ENCODE measurements around the gene HIPK4. TPM values are rescaled to one million over a fixed set of nuclear protein-coding genes. Genes with fewer than 3 reads are reported as not detected.

HIPK4 gene
- total RNA-seq, 1 experiment from 2014 or later, result not detected

DNA sequence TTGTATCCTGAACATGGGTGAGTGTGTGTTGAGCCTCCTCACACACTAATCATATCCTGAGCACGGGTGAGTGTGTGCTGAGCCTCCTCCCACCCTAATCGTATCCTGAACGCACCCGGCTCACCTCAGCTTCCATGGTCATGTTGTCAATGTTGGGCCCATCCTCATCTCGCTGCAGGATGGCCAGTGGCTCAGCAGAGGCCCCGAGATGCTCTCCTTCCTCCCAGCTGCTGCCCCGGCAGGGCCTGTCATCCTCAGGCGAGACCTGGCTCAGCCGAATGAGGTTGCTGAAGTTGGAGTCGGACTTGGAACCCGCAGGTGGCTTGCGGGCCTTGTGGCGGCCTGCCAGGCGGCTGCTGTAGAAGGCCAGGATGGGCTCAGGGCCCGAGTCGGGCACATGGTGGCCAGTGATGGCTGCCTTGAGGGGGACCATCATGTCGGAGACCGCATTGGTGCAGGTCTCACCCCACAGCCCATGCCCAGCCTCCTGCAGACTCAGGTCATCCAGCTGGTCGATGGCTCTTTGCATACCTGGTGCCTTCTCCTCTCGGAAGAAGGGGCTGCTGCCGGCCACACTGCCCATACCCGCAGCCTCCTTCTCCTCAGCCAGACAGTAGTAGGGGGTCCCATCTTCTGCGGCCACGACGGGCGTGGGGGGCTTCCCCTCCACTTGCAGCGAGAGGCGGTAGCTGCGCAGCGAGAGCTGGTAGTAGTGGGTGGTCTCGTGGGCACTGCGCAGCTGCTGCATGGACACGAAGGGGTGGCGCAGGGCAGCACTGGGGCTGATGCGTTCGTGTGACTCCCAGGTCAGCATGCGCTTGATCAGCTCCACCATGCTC is 9.6 kb downstream of the HIPK4 start:
- H3K9me3 Mint-ChIP-seq (ENCODE audit: unreplicated experiment), result no peaks in the 10 kb centered on the region
- BruUV-seq (replicated peaks), result no TSS peak
- H3K27me3 ChIP-seq (replicated peaks; ENCODE audit: control insufficient read depth, insufficient read depth, low read length), result no peaks in the 10 kb centered on the region
- DNase-seq, result no peak
- H3K27me3 Mint-ChIP-seq (ENCODE audit: insufficient read depth, unreplicated experiment), result no peaks in the 10 kb centered on the region
- H3K4me1 ChIP-seq, result no peaks in the 10 kb centered on the region
- H3K4me3 Mint-ChIP-seq (ENCODE audit: unreplicated experiment), result no peak overlapping the region
- H3K27ac Mint-ChIP-seq (ENCODE audit: unreplicated experiment), result no peak overlapping the region
- TF ChIP-seq CTCF (IDR thresholded peaks at IDR 0.05; ENCODE audit: insufficient read depth in 1 of 2, low read depth in 1 of 2, low read length in 1 of 2, severe bottlenecking in 1 of 2, unreplicated experiment in 1 of 2), result no peak
- POLR2A ChIA-PET, result no interaction called here
- no peak overlapping the region for H3K4me3 ChIP-seq (ENCODE audit: low read depth, low read length)
- H3K36me3 ChIP-seq (ENCODE audit: control insufficient read depth, insufficient read depth, low read length), result no peaks in the 10 kb centered on the region
- CTCF ChIA-PET, result interaction anchor here (0.6 to 1.7 kb wide), 3 partner anchors 26 to 75 kb away, joined by 3 to 8 read pairs (median 7); partner anchors contain the start of genes C19orf47 and PLD3
- no peaks in the 10 kb centered on the region for H3K9me3 ChIP-seq
- H3K36me3 Mint-ChIP-seq (ENCODE audit: insufficient read depth, unreplicated experiment), result no peaks in the 10 kb centered on the region
- peaks cover 6% of the 10 kb centered on the region for H3K4me1 Mint-ChIP-seq (ENCODE audit: low read depth, unreplicated experiment)
- intact Hi-C loops (cut with micrococcal nuclease; ENCODE audit: unreplicated experiment), result no loop called here

GRCh38 chr19:40379446-40380198 is 10.4 kb downstream of the HIPK4 start:
- Mint-ChIP-seq H3K4me3 (ENCODE audit: unreplicated experiment) (no peak overlapping the region), H3K4me1 (ENCODE audit: low read depth, unreplicated experiment) (no peaks in the 10 kb centered on the region), H3K27ac (ENCODE audit: unreplicated experiment) (no peak overlapping the region), H3K27me3 (ENCODE audit: insufficient read depth, unreplicated experiment) (no peaks in the 10 kb centered on the region), H3K9me3 (ENCODE audit: unreplicated experiment) (no peaks in the 10 kb centered on the region), H3K36me3 (ENCODE audit: insufficient read depth, unreplicated experiment) (no peaks in the 10 kb centered on the region)
- H3K36me3 ChIP-seq (ENCODE audit: control insufficient read depth, insufficient read depth, low read length), result no peaks in the 10 kb centered on the region
- H3K4me3 ChIP-seq (ENCODE audit: low read depth, low read length), result no peak overlapping the region
- no peak for DNase-seq
- no peaks in the 10 kb centered on the region for H3K9me3 ChIP-seq
- intact Hi-C loops (cut with micrococcal nuclease; ENCODE audit: unreplicated experiment), result no loop called here
- CTCF ChIA-PET, result no interaction called here
- no peaks in the 10 kb centered on the region for H3K27me3 ChIP-seq (replicated peaks; ENCODE audit: control insufficient read depth, insufficient read depth, low read length)
- TF ChIP-seq CTCF (IDR thresholded peaks at IDR 0.05; ENCODE audit: insufficient read depth in 1 of 2, low read depth in 1 of 2, low read length in 1 of 2, severe bottlenecking in 1 of 2, unreplicated experiment in 1 of 2), result no peak
- no peaks in the 10 kb centered on the region for H3K4me1 ChIP-seq
- POLR2A ChIA-PET, result no interaction called here
- no TSS peak for BruUV-seq (replicated peaks)

GRCh38 chr19:40378509-40378908 is 11.5 kb downstream of the HIPK4 start:
- Mint-ChIP-seq H3K4me1 (ENCODE audit: low read depth, unreplicated experiment) (no peaks in the 10 kb centered on the region), H3K4me3 (ENCODE audit: unreplicated experiment) (no peak overlapping the region), H3K9me3 (ENCODE audit: unreplicated experiment) (no peaks in the 10 kb centered on the region), H3K36me3 (ENCODE audit: insufficient read depth, unreplicated experiment) (no peaks in the 10 kb centered on the region), H3K27ac (ENCODE audit: unreplicated experiment) (no peak overlapping the region), H3K27me3 (ENCODE audit: insufficient read depth, unreplicated experiment) (no peaks in the 10 kb centered on the region)
- Histone ChIP-seq H3K4me1 (no peaks in the 10 kb centered on the region), H3K4me3 (ENCODE audit: low read depth, low read length) (no peak overlapping the region), H3K27me3 (replicated peaks; ENCODE audit: control insufficient read depth, insufficient read depth, low read length) (no peaks in the 10 kb centered on the region), H3K9me3 (no peaks in the 10 kb centered on the region), H3K36me3 (ENCODE audit: control insufficient read depth, insufficient read depth, low read length) (no peaks in the 10 kb centered on the region)
- no peak for DNase-seq
- BruUV-seq (replicated peaks), result no TSS peak
- intact Hi-C loops (cut with micrococcal nuclease; ENCODE audit: unreplicated experiment), result no loop called here
- no peak for TF ChIP-seq CTCF (IDR thresholded peaks at IDR 0.05; ENCODE audit: insufficient read depth in 1 of 2, low read depth in 1 of 2, low read length in 1 of 2, severe bottlenecking in 1 of 2, unreplicated experiment in 1 of 2)
- CTCF ChIA-PET, result no interaction called here
- POLR2A ChIA-PET, result no interaction called here
